Sigmoid colon (tissue), 7 donors: ENCODE results near the gene BRMS1. TPM values are rescaled to one million over a fixed set of nuclear protein-coding genes. Genes with fewer than 3 reads are reported as not detected.
A peak's percentile ranks its signal among the peaks of the same experiment; 100 is the strongest.
"Not testable (repeated sequence)": the region's sequence is repeated elsewhere in the genome, so short reads cannot be mapped to it uniquely, and the experiment has no call there.

Source experiments
- DNase-seq: peaks from one replicate; pipeline ENCODE4 v3.0.0-alpha.2; 2019
- H3K27ac ChIP-seq, 4 donors: fragments of 200-600 bp; sonication (generic); one replicate each; pipeline ENCODE4 v1.5.1; 2016 to 2019; ENCODE audit warnings: mild to moderate bottlenecking in 1 of 4
- H3K27me3 ChIP-seq, 3 donors: fragments of 200-600 bp; sonication (generic); one replicate each; pipeline ENCODE4 v1.5.1; 2019; ENCODE audit warnings: mild to moderate bottlenecking in 1 of 3
- H3K36me3 ChIP-seq, 4 donors: fragments of 200-600 bp; sonication (generic); one replicate each; pipeline ENCODE4 v1.5.1; 2016 to 2019
- H3K4me1 ChIP-seq, 4 donors: fragments of 200-600 bp; sonication (generic); one replicate each; pipeline ENCODE4 v1.5.1; 2017 to 2019
- H3K4me3 ChIP-seq, 4 donors: fragments of 200-600 bp; sonication (generic); one replicate each; pipeline ENCODE4 v1.5.1; 2017 to 2019; ENCODE audit warnings: mild to moderate bottlenecking in 2 of 4, moderate library complexity in 1 of 4
- H3K9me3 ChIP-seq, 4 donors: fragments of 200-600 bp in 3 of 4; sonication (generic) in 3 of 4; one replicate each; pipeline versions ENCODE4 v1.5.1 to v1.6.1; 2013 to 2019
- EP300 ChIP-seq, 4 donors: sonication (generic); formaldehyde crosslinking; IDR thresholded peaks; one replicate each; pipeline ENCODE4 v1.6.1; 2017; ENCODE audit warnings: antibody characterized with exemption in 4 of 4
- POLR2A ChIP-seq, 2 donors: fragments of 450-650 bp; IDR thresholded peaks; one replicate each; pipeline ENCODE4 v1.6.1; 2016; ENCODE audit warnings: antibody characterized with exemption in 2 of 2, mild to moderate bottlenecking in 2 of 2, moderate library complexity in 2 of 2
- POLR2AphosphoS5 ChIP-seq, 4 donors: sonication (generic); formaldehyde crosslinking; IDR thresholded peaks; one replicate each; pipeline ENCODE4 v1.6.1; 2017; ENCODE audit warnings: antibody characterized with exemption in 4 of 4
- WGBS, 2 donors: extraction: QIAGEN DNeasy Blood & Tissue Kit; methylation state at CpG; one replicate each; pipeline ENCODE4 v1.1.7; 2013; 5-methylcytosine and 5-hydroxymethylcytosine counted together
- intact Hi-C: fragments of 100-400 bp; cut with DNase I; formaldehyde crosslinking; loops from one replicate; pipeline ENCODE4 v1.15.1; 2023
- polyA plus RNA-seq, 3 donors: library from polyadenylated mRNA; stranded (reverse); fragments of 200-250 nt; gene quantifications; one replicate each; pipeline ENCODE4 v1.2.3, GENCODE V29; 2013
- total RNA-seq, 4 donors: library from RNA; depleted of rRNA; stranded (reverse); fragments of >200 nt; gene quantifications; one replicate each; pipeline ENCODE4 v1.1.0, GENCODE V29; 2016
- TF ChIP-seq, protein P1 (sequence below), 4 experiments: fragments of 450-650 bp in 3 of 4; fragments of 200-600 bp in 1 of 4; IDR thresholded peaks; one replicate each; pipeline ENCODE4 v1.5.1; 2016 to 2019; ENCODE audit warnings: antibody characterized with exemption in 4 of 4, mild to moderate bottlenecking in 3 of 4, moderate library complexity in 2 of 4
- donor health status: healthy with polysubstance abuse.
- donor health status: Bipolar disorder and iron deficiency.
- donor health status: healthy.

BRMS1 gene
- total and polyA plus RNA-seq, 7 donors: 20.2 to 81.8 (median 36.2) TPM

DNA sequence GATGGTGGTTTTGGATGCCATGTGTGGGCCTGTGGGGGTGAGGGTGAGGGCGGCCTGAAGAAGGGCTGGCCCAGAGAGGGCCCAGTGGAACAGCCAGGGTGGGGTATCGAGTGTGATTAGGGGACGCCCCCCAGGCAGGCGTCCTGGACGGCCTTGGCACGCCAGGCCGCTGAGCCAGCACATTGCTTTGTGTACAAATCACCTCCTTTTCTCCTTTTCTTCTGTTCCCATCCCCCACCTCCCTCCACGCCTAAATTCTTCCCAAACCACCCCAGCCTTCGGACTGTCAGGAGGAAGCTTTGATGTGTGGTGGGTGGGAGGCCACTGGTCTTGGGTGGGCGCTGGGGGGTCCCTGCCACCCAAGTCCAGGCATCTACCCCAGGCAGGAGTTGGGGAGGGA is 20.2 kb downstream of the BRMS1 start:
- Histone ChIP-seq H3K4me3 (no peak overlapping the region), H3K27me3 (no peaks in the 10 kb centered on the region), H3K36me3 (no peaks in the 10 kb centered on the region), H3K4me1 (peaks cover 0 to 34% (median 31%) of the 10 kb centered on the region in 4 donors), H3K9me3 (no peaks in the 10 kb centered on the region), H3K27ac (no peak overlapping the region)
- 83 to 88% methylated on average over 10 of the region's 10 CpGs for WGBS, 2 donors
- DNase-seq: no peak
- no peak for TF ChIP-seq POLR2A (IDR thresholded peaks at IDR 0.05)
- no peak for TF ChIP-seq EP300 (IDR thresholded peaks at IDR 0.05)
- no peak for TF ChIP-seq POLR2AphosphoS5 (IDR thresholded peaks at IDR 0.05)
- TF ChIP-seq, protein P1, sequence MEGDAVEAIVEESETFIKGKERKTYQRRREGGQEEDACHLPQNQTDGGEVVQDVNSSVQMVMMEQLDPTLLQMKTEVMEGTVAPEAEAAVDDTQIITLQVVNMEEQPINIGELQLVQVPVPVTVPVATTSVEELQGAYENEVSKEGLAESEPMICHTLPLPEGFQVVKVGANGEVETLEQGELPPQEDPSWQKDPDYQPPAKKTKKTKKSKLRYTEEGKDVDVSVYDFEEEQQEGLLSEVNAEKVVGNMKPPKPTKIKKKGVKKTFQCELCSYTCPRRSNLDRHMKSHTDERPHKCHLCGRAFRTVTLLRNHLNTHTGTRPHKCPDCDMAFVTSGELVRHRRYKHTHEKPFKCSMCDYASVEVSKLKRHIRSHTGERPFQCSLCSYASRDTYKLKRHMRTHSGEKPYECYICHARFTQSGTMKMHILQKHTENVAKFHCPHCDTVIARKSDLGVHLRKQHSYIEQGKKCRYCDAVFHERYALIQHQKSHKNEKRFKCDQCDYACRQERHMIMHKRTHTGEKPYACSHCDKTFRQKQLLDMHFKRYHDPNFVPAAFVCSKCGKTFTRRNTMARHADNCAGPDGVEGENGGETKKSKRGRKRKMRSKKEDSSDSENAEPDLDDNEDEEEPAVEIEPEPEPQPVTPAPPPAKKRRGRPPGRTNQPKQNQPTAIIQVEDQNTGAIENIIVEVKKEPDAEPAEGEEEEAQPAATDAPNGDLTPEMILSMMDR (IDR thresholded peaks at IDR 0.05): no peak
- intact Hi-C loops: loop anchor here (5.0 kb wide), 1 partner anchor 63 kb away; no protein-coding TSS in a partner anchor

DNA sequence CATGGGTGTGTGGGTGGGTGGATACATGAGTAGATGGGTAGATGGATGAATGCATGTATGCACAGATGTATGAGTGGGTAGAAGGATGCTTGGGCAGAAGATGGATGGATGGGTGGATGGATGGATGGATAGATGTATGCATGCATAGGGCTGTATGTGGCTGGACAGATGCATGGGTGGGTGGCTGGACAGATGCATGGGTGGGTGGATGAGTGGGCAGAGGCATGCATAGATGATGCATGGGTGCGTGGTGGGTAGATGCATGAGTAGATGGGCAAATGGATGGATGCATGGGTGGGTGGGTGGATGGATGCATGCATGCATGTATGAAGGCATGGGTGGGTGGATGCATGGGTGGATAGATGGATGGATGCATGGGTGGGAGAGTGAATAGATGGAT is 21.2 kb downstream of the BRMS1 start:
- Histone ChIP-seq H3K27me3 (no peaks in the 10 kb centered on the region), H3K4me3 (no peak overlapping the region), H3K9me3 (no peaks in the 10 kb centered on the region), H3K36me3 (no peaks in the 10 kb centered on the region), H3K4me1 (peaks cover 0 to 31% (median 31%) of the 10 kb centered on the region in 4 donors), H3K27ac (no peak overlapping the region)
- TF ChIP-seq POLR2A (IDR thresholded peaks at IDR 0.05): no peak
- TF ChIP-seq, protein P1 (IDR thresholded peaks at IDR 0.05): no peak
- TF ChIP-seq POLR2AphosphoS5 (IDR thresholded peaks at IDR 0.05): no peak
- no peak for TF ChIP-seq EP300 (IDR thresholded peaks at IDR 0.05)
- intact Hi-C loops: no loop called here
- no peak for DNase-seq
- 98 to 100% methylated on average over 1 of the region's 1 CpG for WGBS, 2 donors

DNA sequence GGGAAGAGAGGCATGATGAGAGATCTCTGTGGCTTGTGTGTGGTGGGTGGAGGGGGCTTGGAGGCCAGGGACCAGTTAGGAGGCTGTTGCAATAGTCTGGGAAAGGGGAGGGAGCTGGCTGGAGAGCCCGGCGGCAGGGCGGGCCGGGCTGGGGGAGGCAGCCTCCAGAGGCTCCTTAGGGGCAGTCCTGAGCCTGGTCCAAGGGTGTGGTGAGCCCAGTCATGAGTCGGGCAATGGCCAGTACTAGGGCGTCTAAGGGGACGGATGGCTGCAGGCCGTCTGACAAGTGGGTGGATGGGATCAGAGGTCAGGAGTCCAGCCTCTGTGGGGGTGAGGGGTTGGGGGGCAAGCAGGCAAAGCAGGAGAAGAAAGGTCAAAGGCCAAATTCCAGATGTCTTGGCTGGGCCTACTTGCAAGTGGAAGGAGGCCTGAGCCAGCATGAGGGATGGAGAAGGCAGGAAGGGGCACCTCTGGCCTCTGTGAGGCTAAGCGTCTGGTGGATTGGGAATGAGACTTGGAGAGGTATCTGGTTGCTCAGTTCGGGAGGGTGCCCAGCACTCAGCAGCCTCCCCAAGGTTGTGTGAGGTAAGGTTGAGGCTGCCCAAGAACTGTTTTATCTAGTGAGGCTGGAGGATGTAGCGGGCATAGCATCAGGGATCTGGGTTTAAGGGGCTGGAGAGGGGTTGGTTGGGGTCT is 22.0 kb downstream of the BRMS1 start:
- H3K9me3 ChIP-seq: no peaks in the 10 kb centered on the region
- WGBS, 2 donors: 88 to 89% methylated on average over 11 of the region's 11 CpGs
- H3K36me3 ChIP-seq: no peaks in the 10 kb centered on the region
- no peaks in the 10 kb centered on the region for H3K27me3 ChIP-seq
- TF ChIP-seq POLR2A (IDR thresholded peaks at IDR 0.05) (no peak), POLR2AphosphoS5 (IDR thresholded peaks at IDR 0.05) (no peak), EP300 (IDR thresholded peaks at IDR 0.05) (no peak)
- TF ChIP-seq, protein P1 (IDR thresholded peaks at IDR 0.05): no peak
- no peak overlapping the region for H3K4me3 ChIP-seq
- peak overlapping the region in 2 of 4 donors; percentile 42 to 49 for H3K27ac ChIP-seq
- intact Hi-C loops: no loop called here
- H3K4me1 ChIP-seq: peaks cover 0 to 31% (median 31%) of the 10 kb centered on the region in 4 donors
- DNase-seq: peak; percentile 81

DNA sequence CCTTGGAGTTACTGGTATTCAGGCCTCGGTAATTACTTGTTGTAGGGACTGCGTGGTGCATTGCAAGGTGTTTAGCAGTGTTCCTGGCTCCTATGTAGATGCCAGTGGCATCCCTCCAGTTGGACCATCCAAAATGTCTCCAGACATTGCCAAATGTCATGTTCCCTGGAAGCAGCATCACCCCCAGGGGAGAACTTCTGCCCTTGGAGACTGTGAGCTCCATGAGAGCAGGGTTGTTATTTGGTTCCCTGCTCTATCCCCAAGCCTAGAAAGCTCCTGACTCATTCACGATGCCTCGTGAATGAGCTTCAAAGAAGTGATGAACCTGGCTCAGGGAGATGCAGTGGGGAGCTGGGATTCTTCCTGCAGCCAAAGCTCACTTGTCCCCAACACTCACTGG is 23.3 kb downstream of the BRMS1 start:
- H3K36me3 ChIP-seq: no peaks in the 10 kb centered on the region
- TF ChIP-seq POLR2A (IDR thresholded peaks at IDR 0.05) (no peak), EP300 (IDR thresholded peaks at IDR 0.05) (no peak), POLR2AphosphoS5 (IDR thresholded peaks at IDR 0.05) (no peak)
- TF ChIP-seq, protein P1 (IDR thresholded peaks at IDR 0.05): no peak
- H3K27me3 ChIP-seq: no peaks in the 10 kb centered on the region
- H3K4me3 ChIP-seq: no peak overlapping the region
- no peaks in the 10 kb centered on the region for H3K9me3 ChIP-seq
- intact Hi-C loops: no loop called here
- peak overlapping the region in 1 of 4 donors; percentile 49 for H3K27ac ChIP-seq
- 87 to 95% methylated on average over 4 of the region's 4 CpGs for WGBS, 2 donors
- no peak for DNase-seq
- H3K4me1 ChIP-seq: peaks cover 0 to 33% (median 31%) of the 10 kb centered on the region in 4 donors

DNA sequence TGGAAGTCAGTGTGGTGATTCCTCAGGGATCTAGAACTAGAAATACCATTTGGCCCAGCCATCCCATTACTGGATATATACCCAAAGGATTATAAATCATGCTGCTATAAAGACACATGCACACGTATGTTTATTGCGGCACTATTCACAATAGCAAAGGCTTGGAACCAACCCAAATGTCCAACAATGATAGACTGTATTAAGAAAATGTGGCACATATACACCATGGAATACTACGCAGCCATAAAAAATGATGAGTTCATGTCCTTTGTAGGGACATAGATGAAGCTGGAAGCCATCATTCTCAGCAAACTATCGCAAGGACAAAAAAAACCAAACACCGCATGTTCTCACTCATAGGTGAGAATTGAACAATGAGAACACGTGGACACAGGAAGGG is 24.2 kb downstream of the BRMS1 start:
- H3K27ac ChIP-seq, H3K27me3 ChIP-seq, H3K9me3 ChIP-seq, H3K4me3 ChIP-seq, DNase-seq, H3K36me3 ChIP-seq, intact Hi-C loops: not testable (repeated sequence)
- H3K4me1 ChIP-seq: peaks cover 0 to 33% (median 32%) of the 10 kb centered on the region in 4 donors
- WGBS, 2 donors: 79 to 84% methylated on average over 6 of the region's 6 CpGs

DNA sequence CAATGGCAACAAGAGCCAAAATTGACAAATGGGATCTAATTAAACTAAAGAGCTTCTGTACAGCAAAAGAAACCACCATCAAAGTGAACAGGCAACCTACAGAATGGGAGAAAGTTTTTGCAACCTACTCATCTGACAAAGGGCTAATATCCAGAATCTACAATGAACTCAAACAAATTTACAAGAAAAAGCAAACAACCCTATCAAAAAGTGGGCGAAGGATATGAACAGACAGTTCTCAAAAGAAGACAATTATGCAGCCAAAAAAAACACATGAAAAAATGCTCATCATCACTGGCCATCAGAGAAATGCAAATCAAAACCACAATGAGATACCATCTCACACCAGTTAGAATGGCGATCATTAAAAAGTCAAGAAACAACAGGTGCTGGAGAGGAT is 24.6 kb downstream of the BRMS1 start:
- H3K4me3 ChIP-seq, H3K9me3 ChIP-seq, H3K27me3 ChIP-seq, H3K36me3 ChIP-seq, H3K27ac ChIP-seq, intact Hi-C loops, DNase-seq: not testable (repeated sequence)
- 89 to 92% methylated on average over 1 of the region's 2 CpGs for WGBS, 2 donors
- H3K4me1 ChIP-seq: peaks cover 0 to 38% (median 37%) of the 10 kb centered on the region in 4 donors
